Adipocyte (in vitro differentiated cells): ENCODE results near the gene GALK2.

Source experiments
- DNase-seq: peaks from one replicate; pipeline ENCODE4 v3.0.0-alpha.2; 2015; ENCODE audit warnings: low read depth
- H3K27me3 ChIP-seq: replicated peaks from 2 replicates; pipeline ENCODE4 v1.7.0; 2013; ENCODE audit warnings: mild to moderate bottlenecking, low read length, moderate library complexity; ENCODE audit not compliant: control insufficient read depth, insufficient read depth
- H3K36me3 ChIP-seq: 2 replicates; pipeline ENCODE4 v1.7.0; 2013; ENCODE audit warnings: low read length, mild to moderate bottlenecking, moderate library complexity; ENCODE audit not compliant: control insufficient read depth, insufficient read depth, severe bottlenecking
- H3K4me1 ChIP-seq: 2 replicates; pipeline ENCODE4 v1.7.0; 2013; ENCODE audit warnings: mild to moderate bottlenecking, low read length, moderate library complexity; ENCODE audit not compliant: control insufficient read depth, insufficient read depth
- H3K4me3 ChIP-seq: 2 replicates; pipeline ENCODE4 v1.7.0; 2013; ENCODE audit warnings: mild to moderate bottlenecking, low read length, moderate library complexity
- H3K9ac ChIP-seq: 2 replicates; pipeline ENCODE4 v1.7.0; 2013; ENCODE audit warnings: mild to moderate bottlenecking, low read length, moderate library complexity
- H3K9me3 ChIP-seq: 2 replicates; pipeline ENCODE4 v1.7.0; 2013; ENCODE audit warnings: mild to moderate bottlenecking, low read length, moderate library complexity; ENCODE audit not compliant: control insufficient read depth

GALK2 gene

DNA sequence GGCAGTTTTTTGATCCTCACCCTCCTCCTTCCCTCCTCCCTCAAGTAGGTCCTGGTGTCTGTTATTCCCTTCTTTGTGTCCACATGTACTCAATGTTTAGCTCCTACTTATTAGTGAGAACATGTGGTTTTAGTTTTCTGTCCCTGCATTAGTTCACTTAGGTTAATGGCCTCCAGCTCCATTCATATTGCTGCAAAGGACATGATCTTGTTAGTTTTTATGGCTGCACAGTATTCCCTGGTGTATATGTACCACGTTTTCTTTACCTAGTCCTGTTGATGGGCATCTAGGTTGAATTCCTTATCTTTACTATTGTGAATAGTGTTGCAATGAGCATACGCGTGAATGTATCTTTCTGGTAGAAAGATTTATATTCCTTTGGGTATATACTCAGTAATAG, 191.3 kb downstream of the GALK2 start:
- H3K9me3 ChIP-seq = peaks cover 2% of the 10 kb centered on the region
- H3K27me3 ChIP-seq = no peaks in the 10 kb centered on the region
- no peak overlapping the region for H3K9ac ChIP-seq
- no peaks in the 10 kb centered on the region for H3K36me3 ChIP-seq
- no peaks in the 10 kb centered on the region for H3K4me1 ChIP-seq
- no peak overlapping the region for H3K4me3 ChIP-seq
- no peak for DNase-seq

DNA sequence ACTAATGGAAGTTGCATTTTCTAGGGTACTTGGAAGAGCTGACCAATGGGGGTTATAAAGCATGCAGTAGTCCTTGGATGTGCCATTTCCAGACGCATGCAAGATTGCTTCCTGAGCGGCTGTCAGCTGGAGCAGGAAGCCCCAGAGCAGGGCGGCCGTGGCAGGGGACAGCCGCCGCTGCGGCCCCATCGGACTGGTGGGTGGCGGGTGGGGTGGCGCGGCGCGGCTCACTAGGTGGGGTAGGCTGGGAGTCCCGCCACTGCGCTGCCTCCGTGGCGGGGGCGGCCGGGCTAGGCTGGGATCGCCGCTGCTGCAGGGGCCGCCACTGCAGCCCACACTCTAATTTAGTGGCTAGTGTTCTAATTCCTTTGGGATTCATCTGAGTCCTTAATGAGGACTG, 196.4 kb downstream of the GALK2 start:
- Histone ChIP-seq H3K36me3 (no peaks in the 10 kb centered on the region), H3K4me1 (no peaks in the 10 kb centered on the region), H3K4me3 (no peak overlapping the region), H3K9ac (no peak overlapping the region), H3K9me3 (peaks cover 2% of the 10 kb centered on the region), H3K27me3 (no peaks in the 10 kb centered on the region)
- DNase-seq = no peak

DNA sequence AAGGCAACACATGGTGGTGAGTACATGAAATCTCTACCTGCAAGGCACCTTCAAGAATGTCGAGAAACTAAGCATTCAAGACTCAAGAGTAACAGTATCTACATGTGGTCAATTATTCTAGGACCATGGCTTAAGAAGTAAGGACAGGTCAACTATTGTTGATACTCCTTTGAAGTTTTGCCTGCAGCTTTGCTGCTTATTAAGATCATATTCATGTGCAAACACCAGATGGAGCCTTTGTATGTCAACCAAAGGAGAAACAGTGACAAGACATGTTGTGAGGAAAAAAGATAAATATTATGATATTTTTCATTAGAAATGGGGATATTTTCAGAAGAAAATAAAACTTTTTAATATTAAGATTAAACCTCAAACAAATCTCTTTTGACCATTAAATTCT, 200.7 kb downstream of the GALK2 start:
- Histone ChIP-seq H3K9me3 (no peaks in the 10 kb centered on the region), H3K4me1 (no peaks in the 10 kb centered on the region), H3K36me3 (no peaks in the 10 kb centered on the region), H3K4me3 (no peak overlapping the region), H3K9ac (no peak overlapping the region), H3K27me3 (no peaks in the 10 kb centered on the region)
- DNase-seq = peak; percentile 49

DNA sequence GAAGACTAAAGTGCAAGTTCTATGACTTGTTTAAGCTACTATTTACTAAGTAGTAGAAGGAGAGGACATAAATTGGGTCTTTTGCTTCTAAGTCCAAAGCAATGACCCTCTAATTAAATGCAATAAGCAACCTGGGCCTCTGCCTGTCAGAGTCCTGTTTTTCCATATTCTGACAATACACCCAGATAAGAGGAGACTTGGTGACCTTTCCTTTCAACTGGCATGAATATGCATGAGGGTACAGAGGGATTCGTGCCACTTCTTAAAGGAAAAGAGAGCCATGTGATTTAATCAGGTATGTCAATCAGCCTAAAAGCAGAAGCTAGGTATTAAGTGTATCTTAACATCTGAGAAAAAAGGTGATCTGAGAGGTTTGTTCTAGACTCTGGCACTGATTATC, 202.3 kb downstream of the GALK2 start:
- DNase-seq = no peak
- Histone ChIP-seq H3K36me3 (no peaks in the 10 kb centered on the region), H3K4me3 (no peak overlapping the region), H3K4me1 (no peaks in the 10 kb centered on the region), H3K9ac (no peak overlapping the region), H3K27me3 (no peaks in the 10 kb centered on the region), H3K9me3 (no peaks in the 10 kb centered on the region)

DNA sequence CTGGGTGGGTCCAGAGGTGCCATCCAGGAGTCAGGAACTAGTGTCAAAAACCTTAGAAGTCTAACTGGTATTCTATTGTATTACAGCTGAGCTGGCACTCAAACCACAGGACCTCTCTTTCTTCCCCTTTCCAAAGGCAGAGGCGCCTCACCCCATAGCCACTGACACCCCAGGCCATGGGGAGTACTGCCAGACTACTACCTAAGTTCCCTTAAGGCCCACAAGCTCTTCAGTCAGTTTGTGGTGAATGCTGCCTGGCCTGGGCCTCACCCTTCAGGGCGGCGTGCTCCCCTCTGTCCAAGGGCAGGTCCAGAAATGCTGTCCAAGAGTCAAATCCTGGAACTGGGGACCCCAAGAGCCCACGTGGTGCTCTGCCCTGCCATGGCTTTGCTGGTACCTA, 209.9 kb downstream of the GALK2 start:
- Histone ChIP-seq H3K9me3 (no peaks in the 10 kb centered on the region), H3K4me1 (peaks cover 9% of the 10 kb centered on the region), H3K9ac (no peak overlapping the region), H3K4me3 (no peak overlapping the region), H3K36me3 (no peaks in the 10 kb centered on the region), H3K27me3 (no peaks in the 10 kb centered on the region)
- DNase-seq = no peak

DNA sequence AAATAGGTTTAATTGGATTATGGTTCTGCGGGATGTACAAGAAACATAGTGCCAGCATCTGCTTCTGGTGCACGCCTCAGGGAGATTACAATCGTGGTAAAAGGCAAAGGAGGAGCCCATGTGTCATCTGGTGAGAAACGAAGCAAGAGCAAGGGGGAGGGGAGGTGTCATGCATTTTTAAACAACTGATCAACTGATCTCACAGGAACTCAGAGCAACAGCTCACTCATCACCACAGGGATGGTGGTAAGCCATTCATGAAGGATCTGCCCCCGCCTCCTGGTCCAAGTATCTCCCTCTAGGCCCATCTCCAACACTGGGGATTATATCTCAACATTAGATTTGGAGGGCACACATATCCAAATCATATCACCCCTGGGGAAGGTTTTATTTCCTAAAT, 210.9 kb downstream of the GALK2 start:
- no peaks in the 10 kb centered on the region for H3K36me3 ChIP-seq
- H3K9me3 ChIP-seq = no peaks in the 10 kb centered on the region
- H3K9ac ChIP-seq = no peak overlapping the region
- no peak for DNase-seq
- H3K27me3 ChIP-seq = no peaks in the 10 kb centered on the region
- H3K4me1 ChIP-seq = peaks cover 9% of the 10 kb centered on the region
- H3K4me3 ChIP-seq = no peak overlapping the region
